GM18907 (cell line): Measurements from ENCODE around the gene CLDN6.

ENCODE experiments used
- ATAC-seq: cut with Tn5 transposase; IDR thresholded peaks from one replicate; pipeline ENCODE4 v1.9.1; 2021; ENCODE audit warnings: mild to moderate bottlenecking, moderate library complexity; ENCODE audit not compliant: unreplicated experiment

Gene CLDN6

GRCh38 chr16:3015865-3016521 is 2.0 kb downstream of the CLDN6 start:
- ATAC-seq: no peak

- ATAC-seq: no peak
These were observed 3.0 kb downstream of the CLDN6 start for GRCh38 chr16:3014971-3015370.

- ATAC-seq: no peak
These were observed 3.8 kb downstream of the CLDN6 start for GRCh38 chr16:3013998-3014690.

GRCh38 chr16:3013491-3013951 is 4.5 kb downstream of the CLDN6 start:
- no peak for ATAC-seq

GRCh38 chr16:3012828-3013420 is 5.1 kb downstream of the CLDN6 start, which contains the start of gene CLDN9:
Gene CLDN9, plus strand, starts transcription at chr16:3012923. Its CDS starts 440 bp downstream, at chr16:3013363.
- no peak for ATAC-seq

GRCh38 chr16:3012246-3012645 is 5.7 kb downstream of the CLDN6 start:
- no peak for ATAC-seq

- ATAC-seq: no peak
These were observed 7.5 kb downstream of the CLDN6 start for GRCh38 chr16:3010510-3010909.

- no peak for ATAC-seq
These were observed 8.2 kb downstream of the CLDN6 start for GRCh38 chr16:3009568-3010390.

- no peak for ATAC-seq
These were observed 9.3 kb downstream of the CLDN6 start for GRCh38 chr16:3008690-3009037.

- no peak for ATAC-seq
These were observed 9.9 kb downstream of the CLDN6 start for GRCh38 chr16:3007957-3008689.

GRCh38 chr16:3007059-3007956 is 10.7 kb downstream of the CLDN6 start:
- ATAC-seq: no peak

- no peak for ATAC-seq
These were observed 13.2 kb downstream of the CLDN6 start for GRCh38 chr16:3004781-3005284.

GRCh38 chr16:3004319-3004718 is 13.7 kb downstream of the CLDN6 start:
- peak; percentile 7 for ATAC-seq

GRCh38 chr16:3003582-3004270 is 14.3 kb downstream of the CLDN6 start:
- peak; percentile 89 for ATAC-seq

- ATAC-seq: no peak
These were observed 16.7 kb downstream of the CLDN6 start for GRCh38 chr16:3001316-3001715.

GRCh38 chr16:3000540-3000939 is 17.4 kb downstream of the CLDN6 start:
- ATAC-seq: no peak

GRCh38 chr16:2999929-3000328 is 18.1 kb downstream of the CLDN6 start:
- no peak for ATAC-seq

- no peak for ATAC-seq
These were observed 21.7 kb downstream of the CLDN6 start for GRCh38 chr16:2996298-2996697.
